Erythroblast (primary cell): ENCODE measurements around the gene ZNF746.

ENCODE experiments used
- GATA1 ChIP-seq: IDR thresholded peaks from 2 replicates; pipeline ENCODE4 v1.6.1; 2011; ENCODE audit warnings: low read depth, mild to moderate bottlenecking, control low read depth, low read length, moderate library complexity
- POLR2A ChIP-seq: IDR thresholded peaks from 2 replicates; pipeline ENCODE4 v1.6.1; 2011; ENCODE audit warnings: mild to moderate bottlenecking, low read length

- TF ChIP-seq POLR2A (no peak), GATA1 (no peak)
Observed at GRCh38 chr7:149456506-149457421, 40.8 kb downstream of the ZNF746 start.
